WTC11 (cell line): Measurements from ENCODE around the gene BICDL2. TPM values are rescaled to one million over a fixed set of nuclear protein-coding genes. Genes with fewer than 3 reads are reported as not detected.

Source experiments
- ATAC-seq: fragments of 200-7000 bp; cut with Tn5 transposase; 2 replicates; pipeline ENCODE4 v1.10.0; 2021; ENCODE audit warnings: mild to moderate bottlenecking, moderate library complexity
- CTCF ChIA-PET: fragments of 300-600 bp; sonication (Branson Sonifier 250); formaldehyde crosslinking; loops from one replicate; lab custom pipeline; 2021; ENCODE audit warnings: antibody characterized with exemption; lab: Charles Lee
- POLR2A ChIA-PET: fragments of 350-600 bp; sonication (Branson Sonifier 250); formaldehyde crosslinking; loops from one replicate; lab custom pipeline; 2021; ENCODE audit warnings: antibody characterized with exemption; lab: Charles Lee
- DNase-seq: peaks from one replicate; pipeline ENCODE4 v3.0.0; 2021; ENCODE audit warnings: low spot score
- H3K27ac Mint-ChIP-seq: 2 replicates; pipeline ENCODE4 v1.8.0; 2021; ENCODE audit warnings: mixed read lengths
- H3K27me3 Mint-ChIP-seq: 2 replicates; pipeline ENCODE4 v1.8.0; 2021; ENCODE audit warnings: low read depth, mild to moderate bottlenecking, moderate library complexity, mixed read lengths
- H3K36me3 Mint-ChIP-seq: 2 replicates; pipeline ENCODE4 v1.8.0; 2021; ENCODE audit warnings: mixed read lengths
- H3K4me1 Mint-ChIP-seq: 2 replicates; pipeline ENCODE4 v1.8.0; 2022; ENCODE audit warnings: mixed read lengths
- H3K4me3 Mint-ChIP-seq: 2 replicates; pipeline ENCODE4 v1.8.0; 2021; ENCODE audit warnings: mild to moderate bottlenecking, moderate library complexity, mixed read lengths
- H3K9me3 Mint-ChIP-seq: 2 replicates; pipeline ENCODE4 v1.8.0; 2021; ENCODE audit warnings: mixed read lengths
- ARID4B ChIP-seq: sonication (generic); formaldehyde crosslinking; IDR thresholded peaks from 2 replicates; pipeline ENCODE4 v1.8.0; 2023; ENCODE audit warnings: missing genetic modification reagents, mild to moderate bottlenecking, borderline replicate concordance
- ATF1 ChIP-seq: sonication (generic); formaldehyde crosslinking; IDR thresholded peaks from 2 replicates; pipeline ENCODE4 v1.8.1; 2023; ENCODE audit warnings: mild to moderate bottlenecking, moderate library complexity, missing genetic modification reagents
- E2F5 ChIP-seq: sonication (generic); formaldehyde crosslinking; IDR thresholded peaks from 2 replicates; pipeline ENCODE4 v1.8.1; 2022; ENCODE audit warnings: mild to moderate bottlenecking, moderate library complexity, missing genetic modification reagents
- ELF4 ChIP-seq: sonication (generic); formaldehyde crosslinking; IDR thresholded peaks from 2 replicates; pipeline ENCODE4 v1.8.1; 2022; ENCODE audit warnings: low read depth, mild to moderate bottlenecking, moderate library complexity, missing genetic modification reagents
- FOXK1 ChIP-seq: sonication (generic); formaldehyde crosslinking; IDR thresholded peaks from 2 replicates; pipeline ENCODE4 v1.8.0; 2022; ENCODE audit warnings: mild to moderate bottlenecking, moderate library complexity, missing genetic modification reagents
- FOXP4 ChIP-seq: sonication (generic); formaldehyde crosslinking; IDR thresholded peaks from 2 replicates; pipeline ENCODE4 v1.8.0; 2022; ENCODE audit warnings: mild to moderate bottlenecking, missing genetic modification reagents
- HMGA2 ChIP-seq: fragments of 250-450 bp; sonication (Bioruptor Pico); IDR thresholded peaks from 2 replicates; pipeline ENCODE4 v1.4.0; 2021; ENCODE audit warnings: mild to moderate bottlenecking, moderate library complexity
- MYBL2 ChIP-seq: sonication (generic); formaldehyde crosslinking; IDR thresholded peaks from 2 replicates; pipeline ENCODE4 v1.8.1; 2023; ENCODE audit warnings: mild to moderate bottlenecking, moderate library complexity, missing genetic modification reagents
- NFYB ChIP-seq: sonication (generic); formaldehyde crosslinking; conservative IDR thresholded peaks from 2 replicates; pipeline ENCODE4 v1.8.0; 2022; ENCODE audit warnings: low read depth, missing genetic modification reagents
- NR2C2 ChIP-seq: sonication (generic); formaldehyde crosslinking; IDR thresholded peaks from 2 replicates; pipeline ENCODE4 v1.8.0; 2022; ENCODE audit warnings: mild to moderate bottlenecking, missing genetic modification reagents
- NR3C1 ChIP-seq: sonication (generic); formaldehyde crosslinking; conservative IDR thresholded peaks from 2 replicates; pipeline ENCODE4 v1.8.1; 2023; ENCODE audit warnings: low read depth, mild to moderate bottlenecking, missing genetic modification reagents
- OVOL2 ChIP-seq: fragments of 250-450 bp; sonication (Bioruptor Pico); IDR thresholded peaks from 2 replicates; pipeline ENCODE4 v1.9.0; 2021; ENCODE audit warnings: mild to moderate bottlenecking, borderline replicate concordance
- SMAD4 ChIP-seq: sonication (generic); formaldehyde crosslinking; IDR thresholded peaks from 2 replicates; pipeline ENCODE4 v1.8.0; 2022; ENCODE audit warnings: mild to moderate bottlenecking, missing genetic modification reagents
- SOX15 ChIP-seq: fragments of 250-450 bp; sonication (Bioruptor Pico); IDR thresholded peaks from 2 replicates; pipeline ENCODE4 v1.9.0; 2021; ENCODE audit warnings: mild to moderate bottlenecking
- SP1 ChIP-seq: sonication (generic); formaldehyde crosslinking; conservative IDR thresholded peaks from 2 replicates; pipeline ENCODE4 v1.8.1; 2022; ENCODE audit warnings: missing genetic modification reagents
- USF1 ChIP-seq: sonication (generic); formaldehyde crosslinking; IDR thresholded peaks from 2 replicates; pipeline ENCODE4 v1.8.0; 2022; ENCODE audit warnings: mild to moderate bottlenecking, missing genetic modification reagents
- ZNF263 ChIP-seq: sonication (generic); formaldehyde crosslinking; IDR thresholded peaks from 2 replicates; pipeline ENCODE4 v1.8.1; 2022; ENCODE audit warnings: low read depth, mild to moderate bottlenecking, moderate library complexity, missing genetic modification reagents
- ZNF416 ChIP-seq: fragments of 250-450 bp; sonication (Bioruptor Pico); IDR thresholded peaks from 2 replicates; pipeline ENCODE4 v1.9.0; 2021; ENCODE audit warnings: mild to moderate bottlenecking, inconsistent platforms
- ZNF512 ChIP-seq: sonication (generic); formaldehyde crosslinking; IDR thresholded peaks from 2 replicates; pipeline ENCODE4 v1.8.1; 2022; ENCODE audit warnings: missing genetic modification reagents, borderline replicate concordance
- ZNF671 ChIP-seq: fragments of 250-450 bp; sonication (Bioruptor Pico); IDR thresholded peaks from 2 replicates; pipeline ENCODE4 v1.8.0; 2021; ENCODE audit warnings: mild to moderate bottlenecking
- total RNA-seq: library from RNA; stranded (reverse); gene quantifications from 3 replicates; pipeline ENCODE4 v1.2.3, GENCODE V29; 2021

Gene BICDL2
- total RNA-seq, 1 experiment from 2014 or later = 28.2 TPM

GRCh38 chr16:3035972-3036725 lies 595 bp downstream of the BICDL2 start:
- ChIA-PET CTCF (interaction anchor here (0.6 to 11.1 kb wide), 6 partner anchors 5 to 560 kb away, joined by 4 to 292 read pairs (median 21); partner anchors contain the start of genes CLDN6, HCFC1R1, THOC6 and TNFRSF12A), POLR2A (interaction anchor here (0.7 to 1.4 kb wide), 2 partner anchors 8 to 12 kb away, joined by 3 read pairs; no protein-coding TSS in a partner anchor)
- no peaks in the 10 kb centered on the region for H3K36me3 Mint-ChIP-seq
- peak overlapping the region; percentile 72 for H3K4me3 Mint-ChIP-seq
- DNase-seq = peak; percentile 42
- peak; percentile 15 for ATAC-seq
- no peak overlapping the region for H3K27ac Mint-ChIP-seq
- TF ChIP-seq ZNF671 (CRISPR knock-in tag) (no peak), ZNF263 (peak; percentile 25; the same call in 1 of the 2 replicates), FOXK1 (CRISPR knock-in tag) (no peak), HMGA2 (CRISPR knock-in tag) (no peak), ZNF416 (CRISPR knock-in tag) (no peak)
- TF ChIP-seq, all 79 proteins: peak for 1
- H3K9me3 Mint-ChIP-seq = no peaks in the 10 kb centered on the region
- H3K27me3 Mint-ChIP-seq = peaks cover 3% of the 10 kb centered on the region; the same call in 1 of the 2 replicates
- peaks cover 33% of the 10 kb centered on the region for H3K4me1 Mint-ChIP-seq

GRCh38 chr16:3035289-3035971 lies 1.3 kb downstream of the BICDL2 start:
- ChIA-PET CTCF (interaction anchor here (1.1 to 11.1 kb wide), 9 partner anchors 4 to 96 kb away, joined by 3 to 292 read pairs (median 10); partner anchors contain the start of genes BICDL2, CLDN6, HCFC1R1 and MMP25), POLR2A (interaction anchor here (1.1 to 1.4 kb wide), 2 partner anchors 11 to 14 kb away, joined by 3 read pairs; no protein-coding TSS in a partner anchor)
- Mint-ChIP-seq H3K36me3 (no peaks in the 10 kb centered on the region), H3K4me3 (peak overlapping the region; percentile 72), H3K4me1 (peaks cover 35% of the 10 kb centered on the region), H3K27me3 (peaks cover 3% of the 10 kb centered on the region; the same call in 1 of the 2 replicates), H3K27ac (no peak overlapping the region), H3K9me3 (no peaks in the 10 kb centered on the region)
- no peak for ATAC-seq
- TF ChIP-seq NR3C1 (CRISPR knock-in tag) (no peak), OVOL2 (CRISPR knock-in tag) (no peak), MYBL2 (CRISPR knock-in tag) (no peak), FOXP4 (CRISPR knock-in tag) (no peak), USF1 (CRISPR knock-in tag) (no peak), NFYB (CRISPR knock-in tag) (no peak)
- no peak for DNase-seq

GRCh38 chr16:3032624-3033023 lies 4.1 kb downstream of the BICDL2 start:
- Mint-ChIP-seq H3K27me3 (peaks cover 3% of the 10 kb centered on the region; the same call in 1 of the 2 replicates), H3K4me1 (peaks cover 31% of the 10 kb centered on the region), H3K27ac (peak overlapping the region; percentile 6), H3K9me3 (no peaks in the 10 kb centered on the region), H3K4me3 (no peak overlapping the region), H3K36me3 (0 out of 2 replicates have a peak, but pooled peaks cover 5% of the 10 kb centered on the region)
- ATAC-seq (no peak), DNase-seq (no peak)
- ChIA-PET POLR2A (interaction anchor here (0.7 to 6.0 kb wide), 4 partner anchors 14 to 97 kb away, joined by 3 to 87 read pairs (median 6); partner anchors contain the start of genes CLDN6 and TNFRSF12A), CTCF (interaction anchor here (1.1 to 9.8 kb wide), 17 partner anchors 8 to 139 kb away, joined by 4 to 355 read pairs (median 20); partner anchors contain the start of genes BICDL2, CLDN6, CLDN9 and HCFC1R1)
- TF ChIP-seq ATF1 = no peak
- TF ChIP-seq ELF4 (CRISPR knock-in tag) = no peak
- TF ChIP-seq SMAD4 (CRISPR knock-in tag) = no peak
- no peak for TF ChIP-seq SP1 (CRISPR knock-in tag)
- TF ChIP-seq ARID4B (CRISPR knock-in tag) = no peak
- TF ChIP-seq SOX15 = no peak
- TF ChIP-seq ZNF512 (CRISPR knock-in tag) = no peak
- no peak for TF ChIP-seq E2F5
- TF ChIP-seq NR2C2 (CRISPR knock-in tag) = no peak
